ENCODE results near the gene ZC3H12A.

ZC3H12A gene

GRCh38 chr1:37481289-37482003 is 7.1 kb downstream of the ZC3H12A start:
- Histone ChIP-seq H3K36me3 (ENCODE audit: control insufficient read depth, insufficient read depth, low read length) (no peaks in the 10 kb centered on the region), H3K4me2 (ENCODE audit: low read length) (no peak overlapping the region), H3K27me3 (ENCODE audit: control insufficient read depth, insufficient read depth, low read length) (no peaks in the 10 kb centered on the region), H3K4me1 (peaks cover 2% of the 10 kb centered on the region), H3K27ac (no peak overlapping the region), H3K4me3 (ENCODE audit: low read depth, low read length) (no peak overlapping the region), H2AFZ (no peak overlapping the region), H3K79me2 (no peaks in the 10 kb centered on the region), H3K9me3 (ENCODE audit: control insufficient read depth, low read length) (no peaks in the 10 kb centered on the region), H3K9ac (no peak overlapping the region)
- no peak for TF ChIP-seq CTCF (IDR thresholded peaks at IDR 0.05)

GRCh38 chr1:37482004-37482785 is 7.8 kb downstream of the ZC3H12A start:
- no peaks in the 10 kb centered on the region for H3K9me3 ChIP-seq (ENCODE audit: control insufficient read depth, low read length)
- no peak for TF ChIP-seq CTCF (IDR thresholded peaks at IDR 0.05)

GRCh38 chr1:37482796-37483744 is 8.7 kb downstream of the ZC3H12A start:
- H3K27ac ChIP-seq: no peak overlapping the region

More at GRCh38 chr1:37482004-37482785, 7.8 kb downstream of the ZC3H12A start:
- Histone ChIP-seq H3K36me3 (ENCODE audit: control insufficient read depth, insufficient read depth, low read length) (no peaks in the 10 kb centered on the region), H3K4me2 (ENCODE audit: low read length) (no peak overlapping the region), H3K4me1 (no peaks in the 10 kb centered on the region), H3K27ac (no peak overlapping the region), H3K27me3 (ENCODE audit: control insufficient read depth, insufficient read depth, low read length) (no peaks in the 10 kb centered on the region), H3K9ac (no peak overlapping the region), H3K4me3 (ENCODE audit: low read depth, low read length) (no peak overlapping the region), H2AFZ (no peak overlapping the region), H3K79me2 (no peaks in the 10 kb centered on the region)

GRCh38 chr1:37483785-37484184 is 9.4 kb downstream of the ZC3H12A start:
- H3K79me2 ChIP-seq: no peaks in the 10 kb centered on the region
- no peaks in the 10 kb centered on the region for H3K27me3 ChIP-seq (ENCODE audit: control insufficient read depth, insufficient read depth, low read length)
- no peak overlapping the region for H3K4me2 ChIP-seq (ENCODE audit: low read length)
- H3K4me3 ChIP-seq (ENCODE audit: low read depth, low read length): no peak overlapping the region
- H3K36me3 ChIP-seq (ENCODE audit: control insufficient read depth, insufficient read depth, low read length): no peaks in the 10 kb centered on the region
- H3K4me1 ChIP-seq: no peaks in the 10 kb centered on the region
- H3K9me3 ChIP-seq (ENCODE audit: control insufficient read depth, low read length): no peaks in the 10 kb centered on the region
- no peak overlapping the region for H3K27ac ChIP-seq
- no peak overlapping the region for H2AFZ ChIP-seq
- TF ChIP-seq CTCF (IDR thresholded peaks at IDR 0.05): no peak
- no peak overlapping the region for H3K9ac ChIP-seq

More at GRCh38 chr1:37482796-37483744, 8.7 kb downstream of the ZC3H12A start:
- H3K36me3 ChIP-seq (ENCODE audit: control insufficient read depth, insufficient read depth, low read length): no peaks in the 10 kb centered on the region
- H3K9me3 ChIP-seq (ENCODE audit: control insufficient read depth, low read length): no peaks in the 10 kb centered on the region
- H3K4me2 ChIP-seq (ENCODE audit: low read length): no peak overlapping the region
- H2AFZ ChIP-seq: no peak overlapping the region
- no peak overlapping the region for H3K4me3 ChIP-seq (ENCODE audit: low read depth, low read length)
- no peaks in the 10 kb centered on the region for H3K79me2 ChIP-seq
- no peak overlapping the region for H3K9ac ChIP-seq
- no peak for TF ChIP-seq CTCF (IDR thresholded peaks at IDR 0.05)
- no peaks in the 10 kb centered on the region for H3K4me1 ChIP-seq
- H3K27me3 ChIP-seq (ENCODE audit: control insufficient read depth, insufficient read depth, low read length): no peaks in the 10 kb centered on the region
